GM10266 (cell line): ENCODE measurements around the gene HSD17B14.

Experiments used
- DNase-seq: peaks from one replicate; pipeline ENCODE4 v3.0.0; 2012; ENCODE audit errors: extremely low spot score
- TF ChIP-seq, protein P1 (sequence below): IDR thresholded peaks from 2 replicates; pipeline ENCODE4 v1.5.1; 2012; ENCODE audit warnings: mild to moderate bottlenecking, low read depth; ENCODE audit not compliant: control insufficient read depth, insufficient read depth; ENCODE audit errors: missing control alignments

Gene HSD17B14

DNA sequence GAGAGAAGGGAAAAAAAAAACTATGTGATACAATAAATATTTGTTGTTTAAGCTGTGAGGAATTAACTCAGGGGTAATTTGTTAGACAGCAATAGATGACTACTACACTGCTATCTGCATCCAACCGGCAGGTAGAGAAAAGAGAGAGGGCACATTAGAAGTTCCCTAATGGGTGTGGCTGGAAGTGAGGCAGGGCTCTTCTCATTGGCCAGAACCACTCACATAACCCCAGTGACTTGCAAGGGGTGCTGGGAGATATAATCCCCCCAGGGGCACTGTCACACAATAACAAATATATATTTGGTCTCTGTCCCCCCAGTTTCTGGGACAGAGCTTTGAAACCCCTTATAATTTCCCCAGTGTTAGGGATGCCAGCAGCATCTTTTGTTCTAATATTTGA is 56.7 kb downstream of the HSD17B14 start:
- TF ChIP-seq, protein P1, sequence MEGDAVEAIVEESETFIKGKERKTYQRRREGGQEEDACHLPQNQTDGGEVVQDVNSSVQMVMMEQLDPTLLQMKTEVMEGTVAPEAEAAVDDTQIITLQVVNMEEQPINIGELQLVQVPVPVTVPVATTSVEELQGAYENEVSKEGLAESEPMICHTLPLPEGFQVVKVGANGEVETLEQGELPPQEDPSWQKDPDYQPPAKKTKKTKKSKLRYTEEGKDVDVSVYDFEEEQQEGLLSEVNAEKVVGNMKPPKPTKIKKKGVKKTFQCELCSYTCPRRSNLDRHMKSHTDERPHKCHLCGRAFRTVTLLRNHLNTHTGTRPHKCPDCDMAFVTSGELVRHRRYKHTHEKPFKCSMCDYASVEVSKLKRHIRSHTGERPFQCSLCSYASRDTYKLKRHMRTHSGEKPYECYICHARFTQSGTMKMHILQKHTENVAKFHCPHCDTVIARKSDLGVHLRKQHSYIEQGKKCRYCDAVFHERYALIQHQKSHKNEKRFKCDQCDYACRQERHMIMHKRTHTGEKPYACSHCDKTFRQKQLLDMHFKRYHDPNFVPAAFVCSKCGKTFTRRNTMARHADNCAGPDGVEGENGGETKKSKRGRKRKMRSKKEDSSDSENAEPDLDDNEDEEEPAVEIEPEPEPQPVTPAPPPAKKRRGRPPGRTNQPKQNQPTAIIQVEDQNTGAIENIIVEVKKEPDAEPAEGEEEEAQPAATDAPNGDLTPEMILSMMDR: no peak
- DNase-seq: no peak

DNA sequence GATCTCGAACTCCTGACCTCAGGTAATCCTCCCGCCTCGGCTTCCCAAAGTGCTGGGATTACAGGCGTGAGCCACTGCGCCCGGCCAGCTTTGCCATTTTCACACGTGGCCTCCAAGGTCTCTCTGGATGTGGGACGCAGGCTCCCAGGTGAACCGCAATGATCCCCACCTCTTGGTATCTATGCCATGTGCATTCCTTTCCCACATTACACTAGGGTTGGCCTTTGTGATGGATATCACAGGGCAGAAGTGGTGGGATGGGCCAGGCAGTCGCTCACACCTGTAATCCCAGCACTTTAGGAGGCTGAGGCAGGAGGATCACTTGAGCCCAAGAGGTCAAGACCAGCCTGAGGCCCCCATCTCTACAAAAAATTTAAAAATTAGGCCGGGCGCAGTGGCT is 58.6 kb downstream of the HSD17B14 start:
- no peak for DNase-seq
- TF ChIP-seq, protein P1: no peak

DNA sequence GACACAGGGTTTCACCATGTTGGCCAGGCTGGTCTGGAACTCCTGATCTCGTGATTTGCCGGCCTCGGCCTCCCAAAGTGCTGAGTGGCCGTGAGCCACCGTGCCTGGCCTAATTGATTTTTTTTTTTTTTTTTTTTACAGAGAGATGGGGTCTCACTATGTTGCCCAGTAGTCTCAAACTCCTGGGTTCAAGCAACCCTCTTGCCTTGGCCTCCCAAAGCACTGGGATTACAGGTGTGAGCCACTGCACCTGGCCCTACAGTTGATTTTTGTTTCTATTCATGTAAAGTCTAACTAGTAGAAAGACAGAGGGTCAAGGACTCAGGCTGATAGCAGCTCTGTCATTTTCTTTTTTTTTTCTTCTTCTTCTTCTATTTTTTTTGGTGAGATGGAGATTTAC is 59.2 kb downstream of the HSD17B14 start:
- TF ChIP-seq, protein P1: no peak
- DNase-seq: no peak

DNA sequence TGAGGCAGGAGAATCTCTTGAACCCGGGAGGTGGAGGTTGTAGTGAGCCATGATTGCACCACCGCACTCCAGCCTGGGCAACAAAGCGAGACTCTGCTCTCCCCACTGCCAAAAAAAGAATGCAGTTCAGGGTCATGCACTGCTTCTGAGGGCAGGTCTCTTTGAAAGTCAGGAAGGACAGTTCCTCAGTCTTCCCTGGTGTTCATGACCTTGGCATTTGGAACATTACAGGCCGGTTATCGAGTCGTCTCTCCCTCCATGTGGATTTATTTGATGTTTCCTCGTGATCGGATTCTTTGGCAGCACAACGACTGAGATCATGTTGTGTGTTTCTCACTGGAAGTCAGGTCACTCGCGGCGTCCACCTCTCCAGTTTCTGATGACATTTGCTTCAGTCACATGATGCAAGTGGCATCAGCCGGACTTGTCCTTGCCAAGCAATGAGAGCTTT is 63.8 kb downstream of the HSD17B14 start:
- no peak for DNase-seq
- TF ChIP-seq, protein P1: no peak

DNA sequence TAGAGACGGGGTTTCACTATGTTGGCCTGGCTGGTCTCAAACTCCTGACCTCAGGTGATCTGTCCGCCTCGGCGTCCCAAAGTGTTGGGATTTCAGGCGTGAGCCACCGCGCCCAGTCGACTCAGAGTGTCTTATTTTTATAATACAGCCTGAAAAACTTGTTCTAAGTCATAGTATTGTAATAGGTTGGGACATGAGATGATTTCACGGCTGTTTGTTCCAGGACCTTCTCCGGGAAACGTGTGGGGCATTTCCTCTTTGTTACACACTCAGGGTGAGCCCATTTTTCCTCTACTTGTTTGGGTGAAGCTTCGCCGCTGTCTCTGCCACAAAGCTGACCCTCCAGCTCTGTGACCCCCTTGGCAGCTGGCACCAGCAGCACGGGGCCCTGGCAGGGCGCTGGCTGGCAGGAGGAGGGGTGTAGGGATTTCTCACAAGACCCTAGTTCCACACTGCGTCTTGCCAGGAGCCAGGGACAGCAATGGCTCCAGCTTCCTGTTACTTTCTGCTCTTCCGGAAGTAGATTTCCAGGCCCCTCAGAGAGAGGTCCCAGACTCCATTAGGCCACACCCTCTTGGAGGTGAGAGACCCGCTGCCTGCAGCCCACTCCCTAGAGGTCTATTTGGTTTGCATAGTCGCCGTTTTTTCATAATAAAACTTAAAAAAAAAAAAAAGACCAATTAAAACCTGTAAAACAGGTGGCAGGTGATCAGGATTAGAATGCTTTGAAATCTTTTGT is 65.4 kb downstream of the HSD17B14 start:
- DNase-seq: no peak
- TF ChIP-seq, protein P1: no peak

DNA sequence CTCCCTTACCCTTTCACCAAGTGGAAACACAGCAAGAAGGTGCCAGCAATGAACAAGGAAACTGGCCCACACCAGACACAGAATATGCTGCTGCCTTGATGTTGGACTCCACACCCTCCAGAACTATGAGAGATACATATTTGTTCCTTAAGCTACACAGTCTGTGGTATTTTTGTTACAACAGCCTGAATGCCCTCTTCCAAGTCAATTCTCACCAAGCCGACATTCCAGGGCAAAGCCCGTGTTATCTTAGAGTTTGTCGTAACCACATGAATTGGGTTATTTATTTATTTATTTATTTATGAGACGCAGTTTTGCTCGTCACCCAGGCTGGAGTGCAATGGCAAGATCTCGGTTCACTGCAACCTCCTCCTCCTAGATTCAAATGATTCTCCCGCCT is 66.0 kb downstream of the HSD17B14 start:
- no peak for DNase-seq

More for the DNA sequence above, 66.0 kb downstream of the HSD17B14 start:
- TF ChIP-seq, protein P1: no peak
